ENCODE results near the gene BZW2.

DNA sequence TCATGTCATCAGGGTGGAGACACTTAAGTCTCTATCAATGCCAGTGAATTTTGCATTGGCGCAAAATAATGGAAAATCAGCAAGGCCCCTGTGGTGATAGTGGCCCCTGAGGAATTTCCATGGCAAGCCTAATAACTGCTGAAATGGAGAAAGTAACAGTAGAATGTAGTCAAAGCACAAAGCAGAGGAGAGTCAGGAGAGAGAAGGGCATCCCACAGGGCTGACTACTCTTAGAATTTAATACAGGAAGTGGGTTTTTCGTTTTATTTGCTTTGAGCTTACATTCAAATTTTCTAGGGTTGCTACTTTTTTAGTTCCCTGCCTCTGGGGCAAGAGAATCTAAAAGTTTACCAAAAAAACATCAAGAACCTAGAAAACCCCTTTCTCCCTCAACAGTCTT is 39.0 kb downstream of the BZW2 start:
- TF ChIP-seq, protein P1, sequence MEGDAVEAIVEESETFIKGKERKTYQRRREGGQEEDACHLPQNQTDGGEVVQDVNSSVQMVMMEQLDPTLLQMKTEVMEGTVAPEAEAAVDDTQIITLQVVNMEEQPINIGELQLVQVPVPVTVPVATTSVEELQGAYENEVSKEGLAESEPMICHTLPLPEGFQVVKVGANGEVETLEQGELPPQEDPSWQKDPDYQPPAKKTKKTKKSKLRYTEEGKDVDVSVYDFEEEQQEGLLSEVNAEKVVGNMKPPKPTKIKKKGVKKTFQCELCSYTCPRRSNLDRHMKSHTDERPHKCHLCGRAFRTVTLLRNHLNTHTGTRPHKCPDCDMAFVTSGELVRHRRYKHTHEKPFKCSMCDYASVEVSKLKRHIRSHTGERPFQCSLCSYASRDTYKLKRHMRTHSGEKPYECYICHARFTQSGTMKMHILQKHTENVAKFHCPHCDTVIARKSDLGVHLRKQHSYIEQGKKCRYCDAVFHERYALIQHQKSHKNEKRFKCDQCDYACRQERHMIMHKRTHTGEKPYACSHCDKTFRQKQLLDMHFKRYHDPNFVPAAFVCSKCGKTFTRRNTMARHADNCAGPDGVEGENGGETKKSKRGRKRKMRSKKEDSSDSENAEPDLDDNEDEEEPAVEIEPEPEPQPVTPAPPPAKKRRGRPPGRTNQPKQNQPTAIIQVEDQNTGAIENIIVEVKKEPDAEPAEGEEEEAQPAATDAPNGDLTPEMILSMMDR (conservative IDR thresholded peaks at IDR 0.05) = no peak
- TF ChIP-seq ZFX (IDR thresholded peaks at IDR 0.05) = no peak
